ENCODE measurements around the gene EXOC6B.

DNA sequence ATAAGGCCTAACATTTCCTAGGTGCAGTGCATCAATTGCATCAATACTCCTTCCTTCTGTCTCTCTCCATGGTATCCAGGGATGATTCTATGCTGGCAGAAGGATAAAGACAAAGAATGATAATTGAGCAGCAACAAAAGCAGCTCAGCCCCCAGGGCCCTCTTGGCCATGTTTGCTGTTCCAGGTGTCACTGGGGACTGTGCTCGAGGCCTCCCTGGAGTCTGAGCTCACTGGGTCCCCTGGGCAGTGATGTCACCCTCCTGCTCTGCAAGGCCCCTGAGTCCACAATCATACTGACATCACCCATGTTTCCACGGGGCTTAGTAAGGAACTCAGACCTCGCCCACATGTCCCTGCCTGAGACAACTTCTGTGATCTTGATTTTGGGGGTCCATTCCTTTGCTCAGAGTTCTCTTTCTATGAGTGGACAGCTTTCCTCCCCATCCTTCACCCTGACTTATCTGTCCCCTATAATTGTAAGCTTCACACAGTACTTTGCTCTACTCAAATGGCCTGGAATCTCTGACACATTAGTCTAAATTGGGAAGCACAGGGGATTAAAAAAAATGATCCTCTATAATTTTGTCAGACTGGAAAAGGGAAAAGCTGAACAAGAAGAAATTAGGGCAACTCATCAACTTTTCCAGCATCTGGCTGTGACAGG is 15.8 kb upstream of the EXOC6B start:
- TF ChIP-seq, protein P1, sequence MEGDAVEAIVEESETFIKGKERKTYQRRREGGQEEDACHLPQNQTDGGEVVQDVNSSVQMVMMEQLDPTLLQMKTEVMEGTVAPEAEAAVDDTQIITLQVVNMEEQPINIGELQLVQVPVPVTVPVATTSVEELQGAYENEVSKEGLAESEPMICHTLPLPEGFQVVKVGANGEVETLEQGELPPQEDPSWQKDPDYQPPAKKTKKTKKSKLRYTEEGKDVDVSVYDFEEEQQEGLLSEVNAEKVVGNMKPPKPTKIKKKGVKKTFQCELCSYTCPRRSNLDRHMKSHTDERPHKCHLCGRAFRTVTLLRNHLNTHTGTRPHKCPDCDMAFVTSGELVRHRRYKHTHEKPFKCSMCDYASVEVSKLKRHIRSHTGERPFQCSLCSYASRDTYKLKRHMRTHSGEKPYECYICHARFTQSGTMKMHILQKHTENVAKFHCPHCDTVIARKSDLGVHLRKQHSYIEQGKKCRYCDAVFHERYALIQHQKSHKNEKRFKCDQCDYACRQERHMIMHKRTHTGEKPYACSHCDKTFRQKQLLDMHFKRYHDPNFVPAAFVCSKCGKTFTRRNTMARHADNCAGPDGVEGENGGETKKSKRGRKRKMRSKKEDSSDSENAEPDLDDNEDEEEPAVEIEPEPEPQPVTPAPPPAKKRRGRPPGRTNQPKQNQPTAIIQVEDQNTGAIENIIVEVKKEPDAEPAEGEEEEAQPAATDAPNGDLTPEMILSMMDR (IDR thresholded peaks at IDR 0.05; ENCODE audit: low read depth, low read length), result no peak
- no peak for TF ChIP-seq EZH2phosphoT487 (IDR thresholded peaks at IDR 0.05; ENCODE audit: low read depth)
